ENCODE data around the gene KCTD11. TPM values are rescaled to one million over a fixed set of nuclear protein-coding genes. Genes with fewer than 3 reads are reported as not detected.
A peak's percentile ranks its signal among the peaks of the same experiment; 100 is the strongest.

Gene KCTD11
- total RNA-seq, 1 donor from 2014 or later = 4.0 TPM

DNA sequence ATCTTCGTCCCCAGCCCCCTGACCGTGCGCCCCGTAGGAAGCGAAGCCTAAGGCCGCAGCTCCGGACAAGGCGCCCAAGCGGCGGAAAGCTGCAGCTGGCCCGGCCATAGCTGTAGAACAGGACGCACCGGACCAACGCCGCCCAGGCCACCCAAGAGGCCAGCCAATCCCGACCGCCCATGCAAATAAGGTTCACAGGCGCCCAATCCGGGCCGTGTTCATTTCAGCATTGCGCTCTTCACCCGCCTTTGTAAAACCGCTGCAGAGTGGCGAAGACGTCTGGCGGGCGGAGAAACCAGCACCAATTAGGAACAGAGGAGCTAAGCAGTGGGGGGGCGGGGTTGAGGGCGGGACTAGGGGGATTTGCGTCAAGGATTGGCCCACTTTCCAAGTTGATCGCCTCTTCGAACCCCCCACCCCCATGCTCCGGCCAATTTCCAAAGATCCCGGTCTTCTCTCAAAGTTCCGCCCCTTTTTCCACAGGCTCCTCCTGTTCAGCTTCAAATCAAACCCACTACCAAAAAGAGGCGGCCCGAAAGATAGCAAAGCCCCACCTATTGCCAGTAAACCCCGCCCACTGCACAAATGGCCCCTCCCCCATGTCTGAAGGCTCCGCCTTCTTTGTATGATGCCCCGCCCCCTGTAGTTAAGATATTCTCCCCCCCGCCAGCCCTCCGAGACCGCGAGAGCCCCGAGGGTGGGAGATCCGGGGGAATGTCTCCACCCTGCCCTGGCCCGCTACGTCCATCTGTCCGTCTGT lies 52.2 kb downstream of the KCTD11 start, which contains the start of gene TMEM256:
Gene TMEM256 (minus strand): TSS at position 121 of the 760 bp plus-strand sequence. CDS start 13 bp downstream, at position 108.
- DNase-seq (ENCODE audit: low read depth, low spot score) = peak; percentile 98

Other genes with a start within 250 kb of the KCTD11 start
- not detected in 2 replicates for gene ASGR2, start 237.3 kb upstream of the KCTD11 start, total RNA-seq
- 10.6 and 16.4 TPM in 2 replicates for gene ASGR1, start 172.8 kb upstream of the KCTD11 start, total RNA-seq
- 11.3 and 12.5 TPM in 2 replicates for gene DLG4, start 132.3 kb upstream of the KCTD11 start, total RNA-seq
- 184 and 219 TPM in 2 replicates for gene ACADVL, start 132.2 kb upstream of the KCTD11 start, total RNA-seq
- 35.2 and 40.4 TPM in 2 replicates for gene DVL2, start 117.6 kb upstream of the KCTD11 start, total RNA-seq
- gene PHF23, start 112.7 kb upstream of the KCTD11 start, total RNA-seq = 47.1 and 49.1 TPM in 2 replicates
- gene GABARAP, start 109.7 kb upstream of the KCTD11 start, total RNA-seq = 101 and 120 TPM in 2 replicates
- gene CTDNEP1, start 100.4 kb upstream of the KCTD11 start, total RNA-seq = 28.8 and 30.7 TPM in 2 replicates
- 38.2 and 42.3 TPM in 2 replicates for gene ELP5, start 99.9 kb upstream of the KCTD11 start, total RNA-seq
- 20.7 and 26.8 TPM in 2 replicates for gene CLDN7, start 89.7 kb upstream of the KCTD11 start, total RNA-seq
- 0.07 and 0.11 TPM in 2 replicates for gene SLC2A4, start 70.4 kb upstream of the KCTD11 start, total RNA-seq
- 0.07 and 0.32 TPM in 2 replicates for gene YBX2, start 57.5 kb upstream of the KCTD11 start, total RNA-seq
- 799 and 805 TPM in 2 replicates for gene EIF5A, start 44.5 kb upstream of the KCTD11 start, total RNA-seq
- gene GPS2, start 36.8 kb upstream of the KCTD11 start, total RNA-seq = 24.8 and 41.6 TPM in 2 replicates
- gene NEURL4, start 22.8 kb upstream of the KCTD11 start, total RNA-seq = 14.4 and 28.3 TPM in 2 replicates
- gene ACAP1, start 15.6 kb upstream of the KCTD11 start, total RNA-seq = 0.53 TPM in 1 of 2 replicates, not detected in the other
- gene TMEM95, start 3.0 kb downstream of the KCTD11 start, total RNA-seq = not detected in 2 replicates
- 0.26 and 0.60 TPM in 2 replicates for gene TNK1, start 28.9 kb downstream of the KCTD11 start, total RNA-seq
- gene PLSCR3, start 42.4 kb downstream of the KCTD11 start, total RNA-seq = 17.5 and 18.7 TPM in 2 replicates
- gene TMEM256, start 51.9 kb downstream of the KCTD11 start, total RNA-seq = 56.9 and 189 TPM in 2 replicates
- 1.7 and 2.6 TPM in 2 replicates for gene NLGN2, start 55.7 kb downstream of the KCTD11 start, total RNA-seq
- not detected in 2 replicates for gene SPEM1, start 68.2 kb downstream of the KCTD11 start, total RNA-seq
- not detected in 2 replicates for gene SPEM2, start 73.5 kb downstream of the KCTD11 start, total RNA-seq
- not detected in 2 replicates for gene SPEM3, start 76.7 kb downstream of the KCTD11 start, total RNA-seq
- 5.2 and 7.3 TPM in 2 replicates for gene TMEM102, start 83.3 kb downstream of the KCTD11 start, total RNA-seq
- 0.42 and 0.73 TPM in 2 replicates for gene FGF11, start 87.3 kb downstream of the KCTD11 start, total RNA-seq
- 7.1 and 7.5 TPM in 2 replicates for gene CHRNB1, start 92.9 kb downstream of the KCTD11 start, total RNA-seq
- 10.8 and 11.2 TPM in 2 replicates for gene ZBTB4, start 127.5 kb downstream of the KCTD11 start, total RNA-seq
- not detected in 2 replicates for gene SLC35G6, start 129.3 kb downstream of the KCTD11 start, total RNA-seq
- gene POLR2A, start 132.2 kb downstream of the KCTD11 start, total RNA-seq = 65.3 and 93.4 TPM in 2 replicates
- 6.1 and 8.2 TPM in 2 replicates for gene TNFSF12, start 196.9 kb downstream of the KCTD11 start, total RNA-seq
- 1.1 and 1.3 TPM in 2 replicates for gene TNFSF13, start 206.6 kb downstream of the KCTD11 start, total RNA-seq
- 95.6 and 108 TPM in 2 replicates for gene SENP3, start 209.8 kb downstream of the KCTD11 start, total RNA-seq
- gene CD68, start 227.5 kb downstream of the KCTD11 start, total RNA-seq = 2.0 and 3.6 TPM in 2 replicates
- 72.5 and 100 TPM in 2 replicates for gene MPDU1, start 231.7 kb downstream of the KCTD11 start, total RNA-seq
- 0.07 TPM in 1 of 2 replicates, not detected in the other for gene SOX15, start 237.9 kb downstream of the KCTD11 start, total RNA-seq